Stimulated activated CD8-positive, alpha-beta memory T cell treated with anti-CD3 and anti-CD28 coated beads, Interleukin-12 subunit alpha, Interleukin-12 subunit beta, amount 100 ng/mL, for 1 hour (primary cell): Measurements from ENCODE around the gene AHI1.

Experiments used
- DNase-seq: peaks from one replicate; pipeline ENCODE4 v3.0.0-alpha.2; 2020; ENCODE audit warnings: low read depth

AHI1 gene

GRCh38 chr6:135451617-135452190 is 45.8 kb downstream of the AHI1 start:
- no peak for DNase-seq

- no peak for DNase-seq
These were observed 48.3 kb downstream of the AHI1 start for GRCh38 chr6:135449246-135449645.

- no peak for DNase-seq
These were observed 57.3 kb downstream of the AHI1 start for GRCh38 chr6:135440087-135440792.

- no peak for DNase-seq
These were observed 58.0 kb downstream of the AHI1 start for GRCh38 chr6:135439549-135439948.

GRCh38 chr6:135438907-135439535 is 58.5 kb downstream of the AHI1 start:
- no peak for DNase-seq

GRCh38 chr6:135434991-135435390 is 62.5 kb downstream of the AHI1 start:
- no peak for DNase-seq

GRCh38 chr6:135434095-135434494 is 63.4 kb downstream of the AHI1 start:
- no peak for DNase-seq

GRCh38 chr6:135428078-135428477 is 69.5 kb downstream of the AHI1 start:
- no peak for DNase-seq

- DNase-seq: no peak
These were observed 70.7 kb downstream of the AHI1 start for GRCh38 chr6:135426833-135427232.

- DNase-seq: no peak
These were observed 73.2 kb downstream of the AHI1 start for GRCh38 chr6:135424385-135424784.

GRCh38 chr6:135423649-135424128 is 73.9 kb downstream of the AHI1 start:
- no peak for DNase-seq

- DNase-seq: no peak
These were observed 78.4 kb downstream of the AHI1 start for GRCh38 chr6:135419162-135419561.

- DNase-seq: no peak
These were observed 79.3 kb downstream of the AHI1 start for GRCh38 chr6:135418040-135418760.

GRCh38 chr6:135412761-135413160 is 84.8 kb downstream of the AHI1 start:
- no peak for DNase-seq

- no peak for DNase-seq
These were observed 85.7 kb downstream of the AHI1 start for GRCh38 chr6:135411849-135412248.

- no peak for DNase-seq
These were observed 86.2 kb downstream of the AHI1 start for GRCh38 chr6:135411339-135411738.

- no peak for DNase-seq
These were observed 86.7 kb downstream of the AHI1 start for GRCh38 chr6:135410856-135411255.

- DNase-seq: no peak
These were observed 94.0 kb downstream of the AHI1 start for GRCh38 chr6:135403584-135403983.

- DNase-seq: no peak
These were observed 95.2 kb downstream of the AHI1 start for GRCh38 chr6:135402311-135402710.

- no peak for DNase-seq
These were observed 100.2 kb downstream of the AHI1 start for GRCh38 chr6:135397172-135397952.

GRCh38 chr6:135395136-135395535 is 102.4 kb downstream of the AHI1 start:
- no peak for DNase-seq

- DNase-seq: no peak
These were observed 104.3 kb downstream of the AHI1 start for GRCh38 chr6:135393289-135393688.
